GM21619 (cell line): Measurements from ENCODE around the gene AP5Z1.

Source experiments
- ATAC-seq: cut with Tn5 transposase; IDR thresholded peaks from one replicate; pipeline ENCODE4 v1.9.1; 2021; ENCODE audit not compliant: unreplicated experiment

AP5Z1 gene

DNA sequence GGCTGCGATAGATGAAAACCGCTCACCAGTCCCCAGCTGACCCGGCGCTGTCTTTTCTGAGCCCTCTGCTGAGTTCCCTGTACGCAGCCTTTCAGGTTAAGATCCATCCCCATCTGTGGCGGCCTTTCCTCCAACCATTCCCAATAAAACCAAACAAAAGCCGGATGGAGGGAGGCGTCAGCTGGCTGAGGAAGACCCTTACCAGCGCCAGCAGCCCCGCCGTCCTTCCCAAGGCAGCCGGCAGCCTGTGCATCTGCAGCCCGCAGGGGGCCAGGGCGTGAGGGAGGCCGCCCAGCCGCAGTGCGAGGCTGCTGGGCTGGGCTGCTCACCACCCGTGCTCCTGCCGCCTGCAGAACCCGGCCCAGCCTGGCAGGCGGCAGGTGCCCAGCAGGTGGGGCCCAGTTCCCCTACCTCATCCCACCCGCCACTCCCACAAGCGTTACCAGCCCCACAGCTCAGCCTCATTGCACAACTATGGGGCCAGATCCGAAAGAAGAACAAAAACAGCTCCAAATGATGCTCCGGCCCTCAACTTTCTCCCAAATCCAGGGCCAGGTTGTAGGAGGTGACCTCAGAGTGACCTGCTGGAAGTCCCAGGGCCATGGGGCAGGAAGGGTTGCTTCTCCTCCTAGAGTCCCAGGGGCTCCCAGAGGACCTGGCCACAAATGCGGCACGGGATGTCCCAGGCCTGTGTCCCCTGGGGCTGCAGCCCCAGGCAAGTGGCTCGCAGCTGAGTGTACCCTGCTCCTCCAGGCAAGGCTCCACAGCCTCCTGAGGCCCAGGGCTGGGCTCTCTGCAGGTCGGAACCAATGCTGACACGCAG is 62.6 kb downstream of the AP5Z1 start:
- ATAC-seq, result no peak

GRCh38 chr7:4838626-4839334 is 63.4 kb downstream of the AP5Z1 start:
- no peak for ATAC-seq

DNA sequence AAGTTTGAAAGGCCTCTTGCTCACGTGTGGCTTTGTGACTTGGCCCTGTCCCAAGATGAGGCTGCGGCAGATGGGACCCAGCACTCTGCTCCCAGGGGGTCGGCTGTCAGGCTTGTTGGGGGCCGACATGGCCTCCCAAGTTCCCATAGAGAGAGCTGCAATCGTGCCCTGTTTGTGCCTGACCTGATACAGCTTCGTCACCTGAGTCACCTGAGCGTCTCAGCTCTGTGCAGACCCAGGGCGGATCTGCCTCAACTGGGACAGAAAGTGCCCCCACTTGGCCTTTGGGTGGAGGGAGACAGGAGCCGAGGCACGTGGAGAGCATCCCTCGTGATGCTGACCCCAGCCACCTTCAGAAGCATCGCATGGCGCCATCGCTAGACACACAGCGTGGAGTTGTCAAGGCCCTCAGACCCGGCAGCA is 64.7 kb downstream of the AP5Z1 start:
- no peak for ATAC-seq
